ENCODE data around the gene MYH7. TPM values are rescaled to one million over a fixed set of nuclear protein-coding genes. Genes with fewer than 3 reads are reported as not detected.

The MYH7 gene
- total and polyA plus RNA-seq, 4 donors, result 0.02 to 0.42 (median 0.04) TPM

DNA sequence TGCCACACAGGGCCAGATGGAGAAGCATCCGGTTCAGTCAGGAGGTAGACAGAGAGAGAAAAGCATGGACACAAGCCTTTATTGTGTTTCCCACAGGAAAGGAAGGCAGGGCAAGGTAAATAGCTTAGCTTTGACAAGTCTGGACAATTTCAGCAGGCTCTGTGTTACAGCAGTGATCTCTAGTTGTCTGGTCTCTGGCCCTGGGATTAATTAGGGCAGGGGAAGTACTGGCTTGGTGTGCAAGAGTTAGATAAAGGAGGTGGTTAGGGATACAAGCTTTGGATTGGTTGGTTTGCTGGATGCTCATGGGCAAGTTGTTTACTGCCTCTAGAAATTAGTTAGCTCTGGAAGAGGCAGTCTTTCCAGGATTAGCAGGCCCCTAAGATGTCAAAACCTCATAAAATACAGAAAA lies 19.0 kb upstream of the MYH7 start (continued):
- TF ChIP-seq, protein P1, sequence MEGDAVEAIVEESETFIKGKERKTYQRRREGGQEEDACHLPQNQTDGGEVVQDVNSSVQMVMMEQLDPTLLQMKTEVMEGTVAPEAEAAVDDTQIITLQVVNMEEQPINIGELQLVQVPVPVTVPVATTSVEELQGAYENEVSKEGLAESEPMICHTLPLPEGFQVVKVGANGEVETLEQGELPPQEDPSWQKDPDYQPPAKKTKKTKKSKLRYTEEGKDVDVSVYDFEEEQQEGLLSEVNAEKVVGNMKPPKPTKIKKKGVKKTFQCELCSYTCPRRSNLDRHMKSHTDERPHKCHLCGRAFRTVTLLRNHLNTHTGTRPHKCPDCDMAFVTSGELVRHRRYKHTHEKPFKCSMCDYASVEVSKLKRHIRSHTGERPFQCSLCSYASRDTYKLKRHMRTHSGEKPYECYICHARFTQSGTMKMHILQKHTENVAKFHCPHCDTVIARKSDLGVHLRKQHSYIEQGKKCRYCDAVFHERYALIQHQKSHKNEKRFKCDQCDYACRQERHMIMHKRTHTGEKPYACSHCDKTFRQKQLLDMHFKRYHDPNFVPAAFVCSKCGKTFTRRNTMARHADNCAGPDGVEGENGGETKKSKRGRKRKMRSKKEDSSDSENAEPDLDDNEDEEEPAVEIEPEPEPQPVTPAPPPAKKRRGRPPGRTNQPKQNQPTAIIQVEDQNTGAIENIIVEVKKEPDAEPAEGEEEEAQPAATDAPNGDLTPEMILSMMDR (IDR thresholded peaks at IDR 0.05; ENCODE audit: low read depth, low read length, missing input control), result no peak
- TF ChIP-seq TAF1 (conservative IDR thresholded peaks at IDR 0.05) (no peak), SP1 (IDR thresholded peaks at IDR 0.05) (no peak), FOXA1 (IDR thresholded peaks at IDR 0.05) (no peak), YY1 (IDR thresholded peaks at IDR 0.05) (no peak), RXRA (IDR thresholded peaks at IDR 0.05) (no peak), GABPA (IDR thresholded peaks at IDR 0.05 in 1 of 2, conservative IDR thresholded peaks at IDR 0.05 in 1 of 2) (no peak)
- TF ChIP-seq, protein P2, sequence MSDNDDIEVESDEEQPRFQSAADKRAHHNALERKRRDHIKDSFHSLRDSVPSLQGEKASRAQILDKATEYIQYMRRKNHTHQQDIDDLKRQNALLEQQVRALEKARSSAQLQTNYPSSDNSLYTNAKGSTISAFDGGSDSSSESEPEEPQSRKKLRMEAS (IDR thresholded peaks at IDR 0.05), result no peak
- TF ChIP-seq, protein P3, sequence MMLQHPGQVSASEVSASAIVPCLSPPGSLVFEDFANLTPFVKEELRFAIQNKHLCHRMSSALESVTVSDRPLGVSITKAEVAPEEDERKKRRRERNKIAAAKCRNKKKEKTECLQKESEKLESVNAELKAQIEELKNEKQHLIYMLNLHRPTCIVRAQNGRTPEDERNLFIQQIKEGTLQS (IDR thresholded peaks at IDR 0.05), result no peak

DNA sequence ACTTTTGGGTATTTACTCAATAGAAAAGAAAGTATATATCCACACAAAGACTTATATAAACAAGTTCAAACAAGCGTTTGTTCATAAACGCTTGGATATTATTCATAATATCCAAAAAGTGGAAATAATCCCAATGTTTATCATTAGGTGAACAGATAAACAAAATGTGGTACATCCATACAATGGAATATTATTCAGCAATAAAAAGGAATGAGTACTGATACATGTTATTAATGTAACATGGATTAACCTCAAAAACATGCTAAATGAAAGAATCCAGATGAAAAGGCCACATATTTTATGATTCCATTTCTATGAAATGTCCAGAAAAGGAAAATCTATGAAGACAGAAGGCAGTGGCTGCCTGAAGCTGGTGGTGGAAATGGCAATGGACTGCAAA lies 16.8 kb upstream of the MYH7 start:
- H3K4me1 ChIP-seq (ENCODE audit: control insufficient read depth in 4 of 4, insufficient read depth in 4 of 4, low read length in 3 of 4), result no peaks in the 10 kb centered on the region
- no peak overlapping the region for H3K9ac ChIP-seq (ENCODE audit: low read depth in 1 of 2, low read length in 2 of 2)
- no peak for DNase-seq (ENCODE audit: low spot score)
- WGBS, result 81% methylated on average over 2 of the region's 2 CpGs
- no peaks in the 10 kb centered on the region for H3K36me3 ChIP-seq (ENCODE audit: control insufficient read depth in 4 of 4, insufficient read depth in 3 of 4, low read depth in 1 of 4, low read length in 3 of 4)
- H3K27ac ChIP-seq (ENCODE audit: low read depth in 1 of 2, low read length in 2 of 2), result no peak overlapping the region
- H3K27me3 ChIP-seq (ENCODE audit: control insufficient read depth in 4 of 4, insufficient read depth in 4 of 4, low read length in 3 of 4), result peaks cover 0 to 5% (median 0%) of the 10 kb centered on the region in 4 donors
- H3K4me3 ChIP-seq (ENCODE audit: low read depth in 1 of 3, low read length in 3 of 3), result no peak overlapping the region
- no peaks in the 10 kb centered on the region for H3K9me3 ChIP-seq (ENCODE audit: control insufficient read depth in 4 of 4, low read length in 3 of 4)
- no peak for TF ChIP-seq NR2F2 (IDR thresholded peaks at IDR 0.05)
- TF ChIP-seq, protein P1 (IDR thresholded peaks at IDR 0.05; ENCODE audit: low read depth, low read length, missing input control), result no peak
- no peak for TF ChIP-seq HNF4G (IDR thresholded peaks at IDR 0.05)
- no peak for TF ChIP-seq FOXA1 (IDR thresholded peaks at IDR 0.05)
- TF ChIP-seq RAD21 (IDR thresholded peaks at IDR 0.05), result no peak
- TF ChIP-seq TAF1 (conservative IDR thresholded peaks at IDR 0.05), result no peak
- TF ChIP-seq, protein P2 (IDR thresholded peaks at IDR 0.05), result no peak
- TF ChIP-seq, protein P4, sequence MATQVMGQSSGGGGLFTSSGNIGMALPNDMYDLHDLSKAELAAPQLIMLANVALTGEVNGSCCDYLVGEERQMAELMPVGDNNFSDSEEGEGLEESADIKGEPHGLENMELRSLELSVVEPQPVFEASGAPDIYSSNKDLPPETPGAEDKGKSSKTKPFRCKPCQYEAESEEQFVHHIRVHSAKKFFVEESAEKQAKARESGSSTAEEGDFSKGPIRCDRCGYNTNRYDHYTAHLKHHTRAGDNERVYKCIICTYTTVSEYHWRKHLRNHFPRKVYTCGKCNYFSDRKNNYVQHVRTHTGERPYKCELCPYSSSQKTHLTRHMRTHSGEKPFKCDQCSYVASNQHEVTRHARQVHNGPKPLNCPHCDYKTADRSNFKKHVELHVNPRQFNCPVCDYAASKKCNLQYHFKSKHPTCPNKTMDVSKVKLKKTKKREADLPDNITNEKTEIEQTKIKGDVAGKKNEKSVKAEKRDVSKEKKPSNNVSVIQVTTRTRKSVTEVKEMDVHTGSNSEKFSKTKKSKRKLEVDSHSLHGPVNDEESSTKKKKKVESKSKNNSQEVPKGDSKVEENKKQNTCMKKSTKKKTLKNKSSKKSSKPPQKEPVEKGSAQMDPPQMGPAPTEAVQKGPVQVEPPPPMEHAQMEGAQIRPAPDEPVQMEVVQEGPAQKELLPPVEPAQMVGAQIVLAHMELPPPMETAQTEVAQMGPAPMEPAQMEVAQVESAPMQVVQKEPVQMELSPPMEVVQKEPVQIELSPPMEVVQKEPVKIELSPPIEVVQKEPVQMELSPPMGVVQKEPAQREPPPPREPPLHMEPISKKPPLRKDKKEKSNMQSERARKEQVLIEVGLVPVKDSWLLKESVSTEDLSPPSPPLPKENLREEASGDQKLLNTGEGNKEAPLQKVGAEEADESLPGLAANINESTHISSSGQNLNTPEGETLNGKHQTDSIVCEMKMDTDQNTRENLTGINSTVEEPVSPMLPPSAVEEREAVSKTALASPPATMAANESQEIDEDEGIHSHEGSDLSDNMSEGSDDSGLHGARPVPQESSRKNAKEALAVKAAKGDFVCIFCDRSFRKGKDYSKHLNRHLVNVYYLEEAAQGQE (IDR thresholded peaks at IDR 0.05), result no peak
- TF ChIP-seq GABPA (IDR thresholded peaks at IDR 0.05 in 1 of 2, conservative IDR thresholded peaks at IDR 0.05 in 1 of 2), result no peak
